Sigmoid colon (tissue), 7 donors: ENCODE results near the gene STIM2. TPM values are rescaled to one million over a fixed set of nuclear protein-coding genes. Genes with fewer than 3 reads are reported as not detected.
A peak's percentile ranks its signal among the peaks of the same experiment; 100 is the strongest.

Experiments used
- DNase-seq: peaks from one replicate; pipeline ENCODE4 v3.0.0-alpha.2; 2019
- H3K27ac ChIP-seq, 4 donors: fragments of 200-600 bp; sonication (generic); one replicate each; pipeline ENCODE4 v1.5.1; 2016 to 2019; ENCODE audit warnings: mild to moderate bottlenecking in 1 of 4
- H3K27me3 ChIP-seq, 3 donors: fragments of 200-600 bp; sonication (generic); one replicate each; pipeline ENCODE4 v1.5.1; 2019; ENCODE audit warnings: mild to moderate bottlenecking in 1 of 3
- H3K36me3 ChIP-seq, 4 donors: fragments of 200-600 bp; sonication (generic); one replicate each; pipeline ENCODE4 v1.5.1; 2016 to 2019
- H3K4me1 ChIP-seq, 4 donors: fragments of 200-600 bp; sonication (generic); one replicate each; pipeline ENCODE4 v1.5.1; 2017 to 2019
- H3K4me3 ChIP-seq, 4 donors: fragments of 200-600 bp; sonication (generic); one replicate each; pipeline ENCODE4 v1.5.1; 2017 to 2019; ENCODE audit warnings: mild to moderate bottlenecking in 2 of 4, moderate library complexity in 1 of 4
- H3K9me3 ChIP-seq, 4 donors: fragments of 200-600 bp in 3 of 4; sonication (generic) in 3 of 4; one replicate each; pipeline versions ENCODE4 v1.5.1 to v1.6.1; 2013 to 2019
- CTCF ChIP-seq, 4 experiments: fragments of 450-650 bp in 3 of 4; fragments of 200-600 bp in 1 of 4; IDR thresholded peaks; one replicate each; pipeline ENCODE4 v1.5.1; 2016 to 2019; ENCODE audit warnings: antibody characterized with exemption in 4 of 4, mild to moderate bottlenecking in 3 of 4, moderate library complexity in 2 of 4
- EP300 ChIP-seq, 4 donors: sonication (generic); formaldehyde crosslinking; IDR thresholded peaks; one replicate each; pipeline ENCODE4 v1.6.1; 2017; ENCODE audit warnings: antibody characterized with exemption in 4 of 4
- POLR2A ChIP-seq, 2 donors: fragments of 450-650 bp; IDR thresholded peaks; one replicate each; pipeline ENCODE4 v1.6.1; 2016; ENCODE audit warnings: antibody characterized with exemption in 2 of 2, mild to moderate bottlenecking in 2 of 2, moderate library complexity in 2 of 2
- POLR2AphosphoS5 ChIP-seq, 4 donors: sonication (generic); formaldehyde crosslinking; IDR thresholded peaks; one replicate each; pipeline ENCODE4 v1.6.1; 2017; ENCODE audit warnings: antibody characterized with exemption in 4 of 4
- WGBS, 2 donors: extraction: QIAGEN DNeasy Blood & Tissue Kit; methylation state at CpG; one replicate each; pipeline ENCODE4 v1.1.7; 2013; 5-methylcytosine and 5-hydroxymethylcytosine counted together
- intact Hi-C: fragments of 100-400 bp; cut with DNase I; formaldehyde crosslinking; loops from one replicate; pipeline ENCODE4 v1.15.1; 2023
- polyA plus RNA-seq, 3 donors: library from polyadenylated mRNA; stranded (reverse); fragments of 200-250 nt; gene quantifications; one replicate each; pipeline ENCODE4 v1.2.3, GENCODE V29; 2013
- total RNA-seq, 4 donors: library from RNA; depleted of rRNA; stranded (reverse); fragments of >200 nt; gene quantifications; one replicate each; pipeline ENCODE4 v1.1.0, GENCODE V29; 2016
- donor health status: healthy with polysubstance abuse.
- donor health status: Bipolar disorder and iron deficiency.
- donor health status: healthy.

The STIM2 gene
- total and polyA plus RNA-seq, 7 donors = 3.0 to 16.8 (median 14.1) TPM

GRCh38 chr4:27042411-27042810, 181.8 kb downstream of the STIM2 start:
- Histone ChIP-seq H3K27ac (no peak overlapping the region), H3K4me3 (no peak overlapping the region), H3K4me1 (no peaks in the 10 kb centered on the region), H3K27me3 (peaks cover 0 to 3% (median 0%) of the 10 kb centered on the region in 3 donors), H3K36me3 (no peaks in the 10 kb centered on the region), H3K9me3 (peaks cover 0 to 4% (median 0%) of the 10 kb centered on the region in 4 donors)
- TF ChIP-seq EP300 (IDR thresholded peaks at IDR 0.05) (no peak), POLR2AphosphoS5 (IDR thresholded peaks at IDR 0.05) (no peak), POLR2A (IDR thresholded peaks at IDR 0.05) (no peak)
- no peak for DNase-seq
- intact Hi-C loops = loop anchor here (10.0 kb wide), 1 partner anchor 312 kb away; no protein-coding TSS in a partner anchor
- 90 to 93% methylated on average over 2 of the region's 2 CpGs for WGBS, 2 donors

- H3K9me3 ChIP-seq = peaks cover 0 to 4% (median 0%) of the 10 kb centered on the region in 4 donors
- WGBS, 2 donors = 45 to 75% methylated on average over 1 of the region's 1 CpG
- no peak for DNase-seq
- H3K4me3 ChIP-seq = no peak overlapping the region
- no peaks in the 10 kb centered on the region for H3K36me3 ChIP-seq
- no peaks in the 10 kb centered on the region for H3K4me1 ChIP-seq
- TF ChIP-seq CTCF (IDR thresholded peaks at IDR 0.05) (no peak), POLR2A (IDR thresholded peaks at IDR 0.05) (no peak), EP300 (IDR thresholded peaks at IDR 0.05) (no peak), POLR2AphosphoS5 (IDR thresholded peaks at IDR 0.05) (no peak)
- H3K27ac ChIP-seq = no peak overlapping the region
- H3K27me3 ChIP-seq = peaks cover 0 to 3% (median 0%) of the 10 kb centered on the region in 3 donors
- intact Hi-C loops = loop anchor here (10.0 kb wide), 1 partner anchor 312 kb away; no protein-coding TSS in a partner anchor
Measured at GRCh38 chr4:27043200-27043599, 182.6 kb downstream of the STIM2 start.

GRCh38 chr4:27046851-27047250, 186.2 kb downstream of the STIM2 start:
- Histone ChIP-seq H3K4me3 (no peak overlapping the region), H3K4me1 (peaks cover 0 to 7% (median 5%) of the 10 kb centered on the region in 4 donors), H3K9me3 (peaks cover 0 to 4% (median 0%) of the 10 kb centered on the region in 4 donors), H3K27ac (no peak overlapping the region), H3K36me3 (no peaks in the 10 kb centered on the region), H3K27me3 (peaks cover 0 to 3% (median 0%) of the 10 kb centered on the region in 3 donors)
- no peak for DNase-seq
- intact Hi-C loops = loop anchor here (10.0 kb wide), 1 partner anchor 308 kb away; no protein-coding TSS in a partner anchor
- WGBS, 2 donors = 10 to 44% methylated on average over 1 of the region's 1 CpG
- TF ChIP-seq POLR2A (IDR thresholded peaks at IDR 0.05) = no peak
- no peak for TF ChIP-seq EP300 (IDR thresholded peaks at IDR 0.05)
- TF ChIP-seq POLR2AphosphoS5 (IDR thresholded peaks at IDR 0.05) = no peak
- TF ChIP-seq CTCF (IDR thresholded peaks at IDR 0.05) = no peak

GRCh38 chr4:27048429-27049238, 188.0 kb downstream of the STIM2 start:
- H3K4me3 ChIP-seq = peak overlapping the region; percentile 11 to 44 (median 38)
- TF ChIP-seq CTCF (IDR thresholded peaks at IDR 0.05) (peak; percentile 18 to 73 (median 58)), POLR2A (IDR thresholded peaks at IDR 0.05) (no peak)

GRCh38 chr4:27049239-27049829, 188.7 kb downstream of the STIM2 start:
- DNase-seq = no peak
- no peaks in the 10 kb centered on the region for H3K9me3 ChIP-seq
- no peaks in the 10 kb centered on the region for H3K27me3 ChIP-seq
- H3K36me3 ChIP-seq = no peaks in the 10 kb centered on the region
- TF ChIP-seq EP300 (IDR thresholded peaks at IDR 0.05) = no peak
- TF ChIP-seq POLR2A (IDR thresholded peaks at IDR 0.05) = no peak
- no peak for TF ChIP-seq POLR2AphosphoS5 (IDR thresholded peaks at IDR 0.05)
- no peak for TF ChIP-seq CTCF (IDR thresholded peaks at IDR 0.05)
- no peak overlapping the region for H3K4me3 ChIP-seq
- intact Hi-C loops = loop anchor here (10.0 kb wide), 1 partner anchor 305 kb away; no protein-coding TSS in a partner anchor
- peaks cover 0 to 7% (median 5%) of the 10 kb centered on the region in 4 donors for H3K4me1 ChIP-seq
- no peak overlapping the region for H3K27ac ChIP-seq
- 59 to 77% methylated on average over 8 of the region's 8 CpGs for WGBS, 2 donors

More at GRCh38 chr4:27048429-27049238, 188.0 kb downstream of the STIM2 start:
- DNase-seq = no peak
- intact Hi-C loops = loop anchor here (10.0 kb wide), 1 partner anchor 306 kb away; no protein-coding TSS in a partner anchor
- Histone ChIP-seq H3K27ac (no peak overlapping the region), H3K4me1 (peaks cover 0 to 7% (median 5%) of the 10 kb centered on the region in 4 donors), H3K27me3 (peaks cover 0 to 3% (median 0%) of the 10 kb centered on the region in 3 donors), H3K36me3 (no peaks in the 10 kb centered on the region), H3K9me3 (peaks cover 0 to 4% (median 0%) of the 10 kb centered on the region in 4 donors)
- 13 to 21% methylated on average over 19 of the region's 19 CpGs for WGBS, 2 donors
